ENCODE results near the gene TMEM242.

GRCh38 chr6:157314705-157315321, 8.5 kb downstream of the TMEM242 start:
- TF ChIP-seq CTCF (IDR thresholded peaks at IDR 0.05) = peak; percentile 90
- no peak for TF ChIP-seq EZH2 (IDR thresholded peaks at IDR 0.05; ENCODE audit: borderline replicate concordance, insufficient read depth, low read depth, low read length, poor library complexity, severe bottlenecking)
